ENCODE results near the gene NEURL4. TPM values are rescaled to one million over a fixed set of nuclear protein-coding genes. Genes with fewer than 3 reads are reported as not detected.

Gene NEURL4
- total RNA-seq, 4 donors from 2014 or later = 12.4 to 64.7 (median 34.1) TPM

GRCh38 chr17:7315570-7316235, 13.4 kb downstream of the NEURL4 start:
- TF ChIP-seq CTCF (IDR thresholded peaks at IDR 0.05) (no peak), POLR2A (IDR thresholded peaks at IDR 0.05) (no peak)
- Histone ChIP-seq H3K4me1 (no peaks in the 10 kb centered on the region), H3K4me3 (peak overlapping the region; percentile 72 to 74), H3K36me3 (no peaks in the 10 kb centered on the region), H3K27me3 (no peaks in the 10 kb centered on the region), H3K27ac (peak overlapping the region; percentile 91 to 96), H3K9me3 (no peaks in the 10 kb centered on the region)
- intact Hi-C loops (cut with DNase I; ENCODE audit: low total_unique reads) = no loop called here
- no peak for DNase-seq

- intact Hi-C loops (cut with DNase I; ENCODE audit: low total_unique reads) = no loop called here
- TF ChIP-seq POLR2A (IDR thresholded peaks at IDR 0.05) (peak; percentile 75 to 89), CTCF (IDR thresholded peaks at IDR 0.05) (peak in 1 of 4 experiments; percentile 10)
- peaks cover 2 to 7% of the 10 kb centered on the region in 2 donors for H3K4me1 ChIP-seq
- peak within 1 kb of the TSS; percentile 91 to 96 for H3K27ac ChIP-seq
- H3K27me3 ChIP-seq = no peaks in the 10 kb centered on the region
- no peaks in the 10 kb centered on the region for H3K36me3 ChIP-seq
- DNase-seq = peak; percentile 90 to 91
- no peaks in the 10 kb centered on the region for H3K9me3 ChIP-seq
- peak within 1 kb of the TSS; percentile 72 to 74 for H3K4me3 ChIP-seq
Measured at GRCh38 chr17:7314719-7315569, 14.2 kb downstream of the NEURL4 start, which contains the start of gene GPS2. Gene GPS2 (minus strand): TSS chr17:7315360. CDS start chr17:7315052, 308 bp downstream.

GRCh38 chr17:7313890-7314718, 15.0 kb downstream of the NEURL4 start:
- DNase-seq = no peak
- intact Hi-C loops (cut with DNase I; ENCODE audit: low total_unique reads) = no loop called here
- Histone ChIP-seq H3K4me1 (peaks cover 10 to 14% of the 10 kb centered on the region in 2 donors), H3K4me3 (peak overlapping the region; percentile 72 to 74), H3K27ac (peak overlapping the region; percentile 91 to 96), H3K36me3 (no peaks in the 10 kb centered on the region), H3K9me3 (no peaks in the 10 kb centered on the region), H3K27me3 (no peaks in the 10 kb centered on the region)
- TF ChIP-seq CTCF (IDR thresholded peaks at IDR 0.05) = no peak
- no peak for TF ChIP-seq POLR2A (IDR thresholded peaks at IDR 0.05)

GRCh38 chr17:7313088-7313889, 15.8 kb downstream of the NEURL4 start:
- intact Hi-C loops (cut with DNase I; ENCODE audit: low total_unique reads) = no loop called here
- Histone ChIP-seq H3K4me3 (no peak overlapping the region), H3K27me3 (no peaks in the 10 kb centered on the region), H3K27ac (no peak overlapping the region), H3K4me1 (peaks cover 10 to 17% of the 10 kb centered on the region in 2 donors), H3K36me3 (no peaks in the 10 kb centered on the region), H3K9me3 (no peaks in the 10 kb centered on the region)
- TF ChIP-seq CTCF (IDR thresholded peaks at IDR 0.05) (no peak), POLR2A (IDR thresholded peaks at IDR 0.05) (no peak)
- DNase-seq = no peak
